Measurements from ENCODE around the gene EFHD1. TPM values are rescaled to one million over a fixed set of nuclear protein-coding genes. Genes with fewer than 3 reads are reported as not detected.

The EFHD1 gene
- total RNA-seq, 1 experiment from 2014 or later: 73.5 TPM

- POLR2A ChIA-PET: no interaction called here
- CTCF ChIA-PET: no interaction called here
- Histone ChIP-seq H3K4me1 (ENCODE audit: control insufficient read depth, insufficient read depth, low read length) (peaks cover 8% of the 10 kb centered on the region), H3K4me3 (ENCODE audit: low read depth in 2 of 2, low read length in 2 of 2) (no peak overlapping the region), H3K36me3 (ENCODE audit: control insufficient read depth, insufficient read depth, low read length) (no peaks in the 10 kb centered on the region), H3K27ac (ENCODE audit: low read length) (no peak overlapping the region), H3K27me3 (ENCODE audit: control insufficient read depth, insufficient read depth, low read length) (no peaks in the 10 kb centered on the region), H3K9me3 (ENCODE audit: control insufficient read depth, insufficient read depth, low read depth, low read length) (no peaks in the 10 kb centered on the region)
- BruUV-seq (replicated peaks): no TSS peak
- no peak for ATAC-seq
- TF ChIP-seq POLR2AphosphoS5 (IDR thresholded peaks at IDR 0.05; ENCODE audit: low read depth, low read length) (no peak), SIN3A (IDR thresholded peaks at IDR 0.05; ENCODE audit: borderline replicate concordance, insufficient read depth, low read depth, low read length) (no peak), TCF7L2 (IDR thresholded peaks at IDR 0.05; ENCODE audit: low read depth, low read length) (no peak), CTCF (IDR thresholded peaks at IDR 0.05) (no peak), REST (IDR thresholded peaks at IDR 0.05; ENCODE audit: insufficient read depth in 1 of 2, low read depth in 2 of 2, low read length in 1 of 2) (no peak)
- DNase-seq (ENCODE audit: low read depth, low spot score): no peak
- intact Hi-C loops (cut with micrococcal nuclease; ENCODE audit: unreplicated experiment) (no loop called here), in situ Hi-C loops (cut with HindIII; ENCODE audit: low pct_unique_long_range_greater_than_20kb, low sequenced_read_pairs) (no loop called here)
Measured at GRCh38 chr2:232597362-232598079, 35.9 kb upstream of the EFHD1 start.

GRCh38 chr2:232598293-232598692 is 35.1 kb upstream of the EFHD1 start:
- POLR2A ChIA-PET: interaction anchor here (0.6 kb wide), 1 partner anchor 511 kb away, joined by 3 read pairs; no protein-coding TSS in a partner anchor
- no peaks in the 10 kb centered on the region for H3K27me3 ChIP-seq (ENCODE audit: control insufficient read depth, insufficient read depth, low read length)
- no peak overlapping the region for H3K27ac ChIP-seq (ENCODE audit: low read length)
- no peaks in the 10 kb centered on the region for H3K36me3 ChIP-seq (ENCODE audit: control insufficient read depth, insufficient read depth, low read length)
- DNase-seq (ENCODE audit: low read depth, low spot score) (no peak), ATAC-seq (no peak)
- intact Hi-C loops (cut with micrococcal nuclease; ENCODE audit: unreplicated experiment) (no loop called here), in situ Hi-C loops (cut with HindIII; ENCODE audit: low pct_unique_long_range_greater_than_20kb, low sequenced_read_pairs) (no loop called here)
- TF ChIP-seq REST (IDR thresholded peaks at IDR 0.05; ENCODE audit: insufficient read depth in 1 of 2, low read depth in 2 of 2, low read length in 1 of 2) (no peak), SIN3A (IDR thresholded peaks at IDR 0.05; ENCODE audit: borderline replicate concordance, insufficient read depth, low read depth, low read length) (no peak), POLR2AphosphoS5 (IDR thresholded peaks at IDR 0.05; ENCODE audit: low read depth, low read length) (no peak), TCF7L2 (IDR thresholded peaks at IDR 0.05; ENCODE audit: low read depth, low read length) (no peak), CTCF (IDR thresholded peaks at IDR 0.05) (no peak)
- CTCF ChIA-PET: no interaction called here
- no TSS peak for BruUV-seq (replicated peaks)
- peaks cover under 1% of the 10 kb centered on the region; the same call in 1 of the 2 replicates for H3K4me1 ChIP-seq (ENCODE audit: control insufficient read depth, insufficient read depth, low read length)
- no peak overlapping the region for H3K4me3 ChIP-seq (ENCODE audit: low read depth in 2 of 2, low read length in 2 of 2)
- H3K9me3 ChIP-seq (ENCODE audit: control insufficient read depth, insufficient read depth, low read depth, low read length): no peaks in the 10 kb centered on the region

Data from Panc1 (cell line).